HepG2 (cell line): Measurements from ENCODE around the gene KRTAP12-2. TPM values are rescaled to one million over a fixed set of nuclear protein-coding genes. Genes with fewer than 3 reads are reported as not detected.
A peak's percentile ranks its signal among the peaks of the same experiment; 100 is the strongest.

Experiments used
- ATAC-seq: fragments of 200-7000 bp; cut with Tn5 transposase; 3 replicates; pipeline ENCODE4 v1.9.1; 2020; ENCODE audit warnings: mild to moderate bottlenecking, moderate library complexity
- BruUV-seq: library from RNA; stranded (reverse); fragments of 400-500 nt; replicated peaks from 2 replicates; lab custom pipeline; 2021; lab: Mats Ljungman, UMichigan
- CTCF ChIA-PET: fragments of 300-600 bp; formaldehyde crosslinking; extraction: SDS; loops from one replicate; lab custom pipeline; 2021; ENCODE audit warnings: low total read pairs, inconsistent platforms, low intra/inter-chr PET ratio; lab: Yijun Ruan, JAX
- POLR2A ChIA-PET: fragments of 350-600 bp; sonication (Branson Sonifier 250); formaldehyde crosslinking; loops from one replicate; lab custom pipeline; 2020; ENCODE audit warnings: antibody characterized with exemption, inconsistent platforms; lab: Yijun Ruan, JAX
- DNase-seq: peaks from one replicate; pipeline ENCODE4 v3.0.0-alpha.2; 2015; ENCODE audit warnings: low spot score
- FAIRE-seq: peaks from 3 replicates; lab custom pipeline; 2011; peaks lifted over from hg19 to GRCh38; lab: Jason Lieb, UNC
- H2AFZ ChIP-seq: one replicate; pipeline ENCODE4 v1.6.1; 2011; ENCODE audit warnings: low read length, inconsistent platforms
- H3K27ac ChIP-seq: fragments of 300-600 bp; 3 replicates; pipeline ENCODE4 v1.8.0; 2011; ENCODE audit warnings: mixed run types, mild to moderate bottlenecking, mixed read lengths, low read length, inconsistent platforms; ENCODE audit not compliant: insufficient read depth; ENCODE audit errors: extremely low read length
- H3K27me3 ChIP-seq, 2 experiments: fragments of 200-600 bp in 1 of 2; 2 replicates in 1 of 2; 3 replicates in 1 of 2; pipeline versions ENCODE4 v1.6.0 to v1.8.0; 2011; ENCODE audit warnings: low read length in 2 of 2, mild to moderate bottlenecking in 2 of 2, moderate library complexity in 2 of 2, inconsistent platforms in 1 of 2; ENCODE audit not compliant: insufficient read depth in 2 of 2, control insufficient read depth in 1 of 2
- H3K36me3 ChIP-seq, 2 experiments: fragments of 200-600 bp in 1 of 2; replicated peaks in 1 of 2; 2 replicates in 1 of 2; 3 replicates in 1 of 2; pipeline versions ENCODE4 v1.5.1 to v1.8.0; 2011; ENCODE audit warnings: low read length in 2 of 2, inconsistent platforms in 1 of 2; ENCODE audit not compliant: insufficient read depth in 2 of 2, control insufficient read depth in 1 of 2
- H3K4me1 ChIP-seq: 2 replicates; pipeline ENCODE4 v1.5.1; 2012; ENCODE audit warnings: low read length, inconsistent platforms; ENCODE audit not compliant: insufficient read depth
- H3K4me2 ChIP-seq: 2 replicates; pipeline ENCODE4 v1.6.0; 2011; ENCODE audit warnings: low read depth, low read length, inconsistent platforms
- H3K4me3 ChIP-seq, 3 experiments: fragments of 200-600 bp in 1 of 3; sonication (generic), shearing (Covaris generic) in 1 of 3; replicated peaks in 1 of 3; 2 replicates each; pipeline ENCODE4 v1.5.1; 2011 to 2016; ENCODE audit warnings: low read length in 3 of 3, inconsistent platforms in 2 of 3, low read depth in 2 of 3, mild to moderate bottlenecking in 2 of 3, control low read depth in 1 of 3, mixed read lengths in 1 of 3; ENCODE audit not compliant: insufficient read depth in 1 of 3
- H3K79me2 ChIP-seq: one replicate; pipeline ENCODE4 v1.6.1; 2011; ENCODE audit warnings: low read length, inconsistent platforms; ENCODE audit not compliant: insufficient read depth
- H3K9ac ChIP-seq: 2 replicates; pipeline ENCODE4 v1.6.0; 2011; ENCODE audit warnings: mild to moderate bottlenecking, low read depth, low read length, inconsistent platforms; ENCODE audit not compliant: insufficient read depth
- H3K9me3 ChIP-seq: 2 replicates; pipeline ENCODE4 v1.5.1; 2012; ENCODE audit warnings: mild to moderate bottlenecking, low read length
- H4K20me1 ChIP-seq: 2 replicates; pipeline ENCODE4 v1.6.0; 2011; ENCODE audit warnings: inconsistent platforms, mild to moderate bottlenecking, low read length, moderate library complexity; ENCODE audit not compliant: insufficient read depth
- CREB1 ChIP-seq, 2 experiments: fragments of 450-650 bp in 1 of 2; IDR thresholded peaks; 2 replicates each; pipeline ENCODE4 v1.6.1; 2016 to 2017; ENCODE audit warnings: control low read depth in 1 of 2, mild to moderate bottlenecking in 1 of 2, missing compliant biosample characterization in 1 of 2, missing genetic modification characterization in 1 of 2
- NR2F2 ChIP-seq: IDR thresholded peaks from 2 replicates; pipeline ENCODE4 v1.6.1; 2012; ENCODE audit warnings: low read depth, inconsistent platforms, borderline replicate concordance
- PHF20 ChIP-seq: sonication (generic); formaldehyde crosslinking; IDR thresholded peaks from 2 replicates; pipeline ENCODE4 v1.5.0; 2020; ENCODE audit warnings: mild to moderate bottlenecking, missing genetic modification reagents
- RARA ChIP-seq: IDR thresholded peaks from 2 replicates; pipeline ENCODE4 v1.6.1; 2016; ENCODE audit warnings: missing genetic modification reagents, missing compliant biosample characterization
- WGBS: methylation state at CpG from one replicate; pipeline ENCODE4 v1.1.6; 2017; ENCODE audit warnings: low lambda C conversion rate; 5-methylcytosine and 5-hydroxymethylcytosine counted together
- in situ Hi-C: cut with HindIII; loops from 2 replicates; pipeline ENCODE4 v1.10.0; 2017; ENCODE audit warnings: low pct_unique_long_range_greater_than_20kb; ENCODE audit not compliant: extremely low pct_ligation_motif_present
- intact Hi-C: fragments of 100-400 bp; cut with micrococcal nuclease; formaldehyde crosslinking; loops from one replicate; pipeline ENCODE4 v1.10.0; 2022; ENCODE audit not compliant: unreplicated experiment
- polyA plus RNA-seq, 8 experiments: library from polyadenylated mRNA; depleted of rRNA in 3 of 8; stranded (reverse) in 7 of 8; unstranded in 1 of 8; fragments of >200 nt; fragmentation: Illumina TruSeq in 4 of 8; extraction: Trizol in 4 of 8; gene quantifications; 2 replicates each; pipeline versions ENCODE4 v1.2.1 to v1.2.3, GENCODE V29; 2011 to 2016; ENCODE audit warnings: low read depth in 4 of 8, missing spikeins in 1 of 8, mixed read lengths in 1 of 8; ENCODE audit not compliant: insufficient read depth in 1 of 8
- total RNA-seq, 5 experiments: library from RNA; depleted of rRNA; stranded (reverse); fragments of >200 nt; fragmentation: Illumina TruSeq; extraction: Trizol; gene quantifications; 2 replicates each; pipeline ENCODE4 v1.2.3, GENCODE V29; 2016; ENCODE audit warnings: low read depth in 1 of 5
- TF ChIP-seq, protein P1 (sequence below), 2 experiments: sonication (generic) in 1 of 2; formaldehyde crosslinking in 1 of 2; IDR thresholded peaks; 2 replicates each; pipeline versions ENCODE4 v1.5.1 to v1.6.1; 2011 to 2020; ENCODE audit warnings: borderline replicate concordance in 1 of 2, low read depth in 1 of 2, low read length in 1 of 2, mild to moderate bottlenecking in 1 of 2, missing genetic modification reagents in 1 of 2, moderate library complexity in 1 of 2
- TF ChIP-seq, protein P2 (sequence below): IDR thresholded peaks from 2 replicates; pipeline ENCODE4 v1.6.1; 2016; ENCODE audit warnings: low read depth, borderline replicate concordance

Gene KRTAP12-2
- total and polyA plus RNA-seq, 2 of the 13 experiments (the other 11 are each of a cell fraction or from before 2014, with no cell fraction given) = not detected

DNA sequence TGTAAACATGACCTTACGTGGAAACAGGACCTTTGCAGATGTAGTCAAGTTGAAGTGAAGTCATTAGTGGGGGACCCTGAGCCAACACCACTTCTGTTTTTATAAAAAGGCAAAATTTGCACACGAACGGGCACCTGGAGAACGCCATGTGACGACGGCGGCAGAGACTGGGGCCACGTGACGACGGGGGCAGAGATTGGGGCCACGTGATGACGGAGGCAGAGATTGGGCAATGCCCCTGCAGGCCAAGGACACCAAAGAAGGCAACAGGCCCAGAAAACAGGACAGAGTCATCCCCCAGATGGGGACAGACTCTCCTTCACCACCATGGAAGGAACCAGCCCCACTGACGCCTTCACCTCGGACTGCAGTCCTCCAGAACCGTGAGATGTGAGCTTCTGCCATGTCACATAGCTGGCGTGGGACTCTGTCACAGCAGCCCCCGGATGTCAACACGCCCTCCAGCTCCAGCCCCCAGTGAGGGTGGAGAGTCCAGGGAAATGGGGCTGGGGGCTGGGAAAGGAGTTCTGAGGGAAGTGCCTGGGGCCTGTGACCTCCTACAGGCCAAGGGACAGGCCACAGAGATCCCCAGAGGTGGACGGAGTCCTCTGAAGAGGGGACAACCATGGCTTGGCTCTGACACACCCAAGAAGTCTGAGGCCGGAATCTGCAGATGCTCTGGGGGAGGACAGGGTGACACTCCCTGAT is 16.3 kb downstream of the KRTAP12-2 start (continued):
- TF ChIP-seq, protein P1, sequence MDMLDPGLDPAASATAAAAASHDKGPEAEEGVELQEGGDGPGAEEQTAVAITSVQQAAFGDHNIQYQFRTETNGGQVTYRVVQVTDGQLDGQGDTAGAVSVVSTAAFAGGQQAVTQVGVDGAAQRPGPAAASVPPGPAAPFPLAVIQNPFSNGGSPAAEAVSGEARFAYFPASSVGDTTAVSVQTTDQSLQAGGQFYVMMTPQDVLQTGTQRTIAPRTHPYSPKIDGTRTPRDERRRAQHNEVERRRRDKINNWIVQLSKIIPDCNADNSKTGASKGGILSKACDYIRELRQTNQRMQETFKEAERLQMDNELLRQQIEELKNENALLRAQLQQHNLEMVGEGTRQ (IDR thresholded peaks at IDR 0.05; ENCODE audit: low read depth, low read length) = peak; percentile 57
- TF ChIP-seq, protein P1 (CRISPR knock-in tag; IDR thresholded peaks at IDR 0.05; ENCODE audit: borderline replicate concordance) = peak; percentile 63; the same call in 1 of the 2 replicates
- TF ChIP-seq CREB1 (IDR thresholded peaks at IDR 0.05) (peak; percentile 39; the same call in 1 of the 2 replicates), CREB1 (CRISPR knock-in tag; IDR thresholded peaks at IDR 0.05) (no peak)

DNA sequence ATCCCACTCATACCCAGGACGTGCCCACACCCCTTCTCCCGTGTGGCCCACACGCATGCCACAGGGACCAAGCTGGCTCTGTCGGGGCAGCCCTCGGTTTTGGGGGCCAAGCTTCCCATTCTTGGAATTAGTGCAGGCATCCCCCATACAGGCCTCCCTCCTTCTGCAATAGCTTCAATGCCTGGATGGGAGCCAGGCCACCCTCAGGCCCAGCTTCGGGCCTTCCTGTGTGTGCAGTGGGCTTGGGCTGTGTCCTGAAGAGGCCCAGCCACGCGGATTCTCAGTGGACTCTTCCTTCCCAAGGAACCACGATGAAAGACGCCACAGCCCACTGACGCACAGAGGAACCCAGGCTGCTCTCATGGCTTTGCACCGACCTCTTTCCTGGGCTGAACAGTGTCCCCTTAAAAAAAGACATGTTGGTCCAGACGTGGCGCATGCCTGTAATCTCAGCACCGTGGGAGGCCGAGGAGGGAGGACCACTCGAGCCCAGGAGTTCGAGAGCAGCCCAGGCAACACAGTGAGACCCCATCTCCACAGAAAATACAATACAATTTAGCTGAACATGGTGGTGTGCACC is 17.1 kb downstream of the KRTAP12-2 start:
- no peak overlapping the region for H3K27ac ChIP-seq
- H3K4me1 ChIP-seq = no peaks in the 10 kb centered on the region
- no peak overlapping the region for H2AFZ ChIP-seq
- no peak overlapping the region for H3K4me2 ChIP-seq
- BruUV-seq = no TSS peak
- no peaks in the 10 kb centered on the region for H3K79me2 ChIP-seq
- TF ChIP-seq PHF20 (CRISPR knock-in tag) = no peak
- TF ChIP-seq RARA (CRISPR knock-in tag) = no peak
- TF ChIP-seq NR2F2 = no peak
- TF ChIP-seq, protein P2, sequence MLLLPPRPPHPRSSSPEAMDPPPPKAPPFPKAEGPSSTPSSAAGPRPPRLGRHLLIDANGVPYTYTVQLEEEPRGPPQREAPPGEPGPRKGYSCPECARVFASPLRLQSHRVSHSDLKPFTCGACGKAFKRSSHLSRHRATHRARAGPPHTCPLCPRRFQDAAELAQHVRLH (CRISPR knock-in tag) = no peak
- ATAC-seq = no peak
- CTCF ChIA-PET = no interaction called here
- FAIRE-seq = no peak
- H3K36me3 ChIP-seq = no peaks in the 10 kb centered on the region
- POLR2A ChIA-PET = no interaction called here
- no peak for DNase-seq
- H4K20me1 ChIP-seq = no peaks in the 10 kb centered on the region
- no peak overlapping the region for H3K9ac ChIP-seq
- intact Hi-C loops (no loop called here), in situ Hi-C loops (no loop called here)
- peaks cover 9% of the 10 kb centered on the region for H3K9me3 ChIP-seq
- WGBS = 68% methylated on average over 14 of the region's 18 CpGs
- H3K4me3 ChIP-seq = no peak overlapping the region
- peaks cover 5 to 40% of the 10 kb centered on the region in 2 experiments; a peak in 4 of 5 replicates for H3K27me3 ChIP-seq
